GM21717 (cell line): Measurements from ENCODE around the gene RSRC1.
A peak's percentile ranks its signal among the peaks of the same experiment; 100 is the strongest.
"Not testable (repeated sequence)": the region's sequence is repeated elsewhere in the genome, so short reads cannot be mapped to it uniquely, and the experiment has no call there.

Source experiments
- ATAC-seq: cut with Tn5 transposase; IDR thresholded peaks from one replicate; pipeline ENCODE4 v1.9.1; 2021; ENCODE audit warnings: mild to moderate bottlenecking, moderate library complexity; ENCODE audit not compliant: unreplicated experiment

The RSRC1 gene

GRCh38 chr3:158109804-158110657 lies at the start of gene RSRC1:
RSRC1 (plus strand) TSS chr3:158110089; CDS start chr3:158122105, 12,016 bp downstream.
- ATAC-seq, result peak; percentile 77

- not testable (repeated sequence) for ATAC-seq
Measured at GRCh38 chr3:158065574-158065973, 44.3 kb upstream of the RSRC1 start.

GRCh38 chr3:158072790-158073189 lies 37.1 kb upstream of the RSRC1 start:
- no peak for ATAC-seq

GRCh38 chr3:158074591-158074990 lies 35.3 kb upstream of the RSRC1 start:
- ATAC-seq, result no peak

- no peak for ATAC-seq
Measured at GRCh38 chr3:158079599-158079998, 30.3 kb upstream of the RSRC1 start.

GRCh38 chr3:158084651-158085050 lies 25.2 kb upstream of the RSRC1 start:
- no peak for ATAC-seq

GRCh38 chr3:158085358-158085757 lies 24.5 kb upstream of the RSRC1 start:
- no peak for ATAC-seq

- no peak for ATAC-seq
Measured at GRCh38 chr3:158085931-158086330, 24.0 kb upstream of the RSRC1 start.

- ATAC-seq, result no peak
Measured at GRCh38 chr3:158086361-158086760, 23.5 kb upstream of the RSRC1 start.

- ATAC-seq, result no peak
Measured at GRCh38 chr3:158086776-158087175, 23.1 kb upstream of the RSRC1 start.

GRCh38 chr3:158091531-158091930 lies 18.4 kb upstream of the RSRC1 start:
- no peak for ATAC-seq

GRCh38 chr3:158093526-158093925 lies 16.4 kb upstream of the RSRC1 start:
- no peak for ATAC-seq

- no peak for ATAC-seq
Measured at GRCh38 chr3:158094235-158095110, 15.4 kb upstream of the RSRC1 start.

- no peak for ATAC-seq
Measured at GRCh38 chr3:158095111-158095813, 14.6 kb upstream of the RSRC1 start.

- no peak for ATAC-seq
Measured at GRCh38 chr3:158095814-158096704, 13.8 kb upstream of the RSRC1 start.

GRCh38 chr3:158097081-158097592 lies 12.8 kb upstream of the RSRC1 start:
- ATAC-seq, result no peak

GRCh38 chr3:158097593-158098308 lies 12.1 kb upstream of the RSRC1 start:
- ATAC-seq, result peak; percentile 86

- no peak for ATAC-seq
Measured at GRCh38 chr3:158098309-158098639, 11.6 kb upstream of the RSRC1 start.

- ATAC-seq, result no peak
Measured at GRCh38 chr3:158098834-158099424, 11.0 kb upstream of the RSRC1 start.
